Measurements from ENCODE around the gene CHAD.

CHAD gene

GRCh38 chr17:50468304-50469207, at the start of gene CHAD:
TSS of gene CHAD (minus strand) at chr17:50468880. CDS start at chr17:50468813, 67 bp downstream.
- no peak for TF ChIP-seq CTCF (conservative IDR thresholded peaks at IDR 0.05)
- no peak within 1 kb of the TSS for H3K27ac ChIP-seq

GRCh38 chr17:50517504-50518383, 49.1 kb upstream of the CHAD start:
- H3K27ac ChIP-seq, result no peak overlapping the region
- no peak for TF ChIP-seq CTCF (conservative IDR thresholded peaks at IDR 0.05)

GRCh38 chr17:50517011-50517410, 48.3 kb upstream of the CHAD start:
- no peak overlapping the region for H3K27ac ChIP-seq
- no peak for TF ChIP-seq CTCF (conservative IDR thresholded peaks at IDR 0.05)

DNA sequence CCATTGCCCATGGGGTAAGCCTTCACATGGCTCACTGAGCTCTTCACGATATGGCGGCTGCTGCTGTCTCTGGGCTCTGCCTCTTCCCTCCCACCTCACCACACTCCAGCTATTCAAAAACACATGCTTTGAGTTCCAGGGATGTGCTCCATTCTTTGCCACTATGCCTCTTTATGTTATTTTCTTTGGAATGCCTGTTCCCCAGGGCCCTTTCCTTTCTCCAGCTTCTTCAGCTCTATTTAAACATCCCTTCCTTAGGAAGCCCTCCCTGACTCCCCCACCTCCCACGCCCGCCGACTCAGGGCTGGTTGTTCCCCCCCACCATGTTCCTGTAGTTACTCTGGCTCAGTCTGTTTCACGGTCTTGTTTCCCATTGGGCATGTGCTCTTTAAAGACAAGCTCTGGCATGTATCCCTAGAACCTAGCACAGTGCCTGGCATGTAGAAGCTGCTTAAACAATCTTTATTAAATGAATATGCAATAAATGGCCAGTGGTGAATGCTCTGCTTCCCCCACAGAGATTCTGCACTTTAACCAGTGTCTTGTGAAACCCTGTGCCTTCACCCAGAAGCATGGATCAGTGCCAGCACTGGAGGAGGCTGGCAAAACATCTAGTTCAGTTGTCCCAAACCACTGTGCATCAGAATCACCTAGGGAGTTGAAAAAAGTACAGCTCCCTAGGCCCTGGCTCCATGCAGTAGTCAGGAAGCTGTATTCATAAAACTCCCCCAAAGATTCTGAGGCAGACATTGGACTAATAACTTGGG, 46.4 kb upstream of the CHAD start:
- TF ChIP-seq CTCF (conservative IDR thresholded peaks at IDR 0.05), result no peak
- no peak overlapping the region for H3K27ac ChIP-seq

- H3K27ac ChIP-seq, result no peak overlapping the region
- TF ChIP-seq CTCF (conservative IDR thresholded peaks at IDR 0.05), result no peak
Measured at GRCh38 chr17:50514388-50514787, 45.7 kb upstream of the CHAD start.

GRCh38 chr17:50513495-50513894, 44.8 kb upstream of the CHAD start:
- no peak overlapping the region for H3K27ac ChIP-seq
- TF ChIP-seq CTCF (conservative IDR thresholded peaks at IDR 0.05), result no peak
